ENCODE data around the gene CABLES2. TPM values are rescaled to one million over a fixed set of nuclear protein-coding genes. Genes with fewer than 3 reads are reported as not detected.

CABLES2 gene
- total and polyA plus RNA-seq, 3 donors from 2014 or later: 51.0 to 83.0 (median 58.6) TPM

GRCh38 chr20:62398120-62398821 lies 8.8 kb downstream of the CABLES2 start:
- no peak for DNase-seq
- Histone ChIP-seq H3K27me3 (no peaks in the 10 kb centered on the region), H3K9me3 (no peaks in the 10 kb centered on the region), H3K27ac (no peak overlapping the region), H3K36me3 (ENCODE audit: low read depth, missing control alignments) (no peaks in the 10 kb centered on the region), H3K4me3 (no peak overlapping the region), H3K4me1 (no peaks in the 10 kb centered on the region)
- WGBS, 2 donors: 92 to 94% methylated on average over 10 to 19 of the region's 19 CpGs
- intact Hi-C loops (cut with DNase I; ENCODE audit: low total_unique reads): no loop called here
- TF ChIP-seq POLR2A (IDR thresholded peaks at IDR 0.05): no peak
- no peak for TF ChIP-seq CTCF (IDR thresholded peaks at IDR 0.05)

- Histone ChIP-seq H3K36me3 (ENCODE audit: low read depth, missing control alignments) (no peaks in the 10 kb centered on the region), H3K9me3 (no peaks in the 10 kb centered on the region), H3K27ac (no peak overlapping the region), H3K27me3 (no peaks in the 10 kb centered on the region), H3K4me1 (peaks cover under 1% of the 10 kb centered on the region), H3K4me3 (no peak overlapping the region)
- TF ChIP-seq CTCF (IDR thresholded peaks at IDR 0.05): no peak
- no peak for TF ChIP-seq POLR2A (IDR thresholded peaks at IDR 0.05)
- intact Hi-C loops (cut with DNase I; ENCODE audit: low total_unique reads): no loop called here
- DNase-seq: no peak
- 83 to 93% methylated on average over 17 to 34 of the region's 35 CpGs for WGBS, 2 donors
Measured at GRCh38 chr20:62396367-62397239, 10.5 kb downstream of the CABLES2 start.

- H3K36me3 ChIP-seq (ENCODE audit: low read depth, missing control alignments): no peaks in the 10 kb centered on the region
- TF ChIP-seq POLR2A (IDR thresholded peaks at IDR 0.05) (no peak), CTCF (IDR thresholded peaks at IDR 0.05) (no peak)
- DNase-seq: no peak
- no peaks in the 10 kb centered on the region for H3K27me3 ChIP-seq
- H3K9me3 ChIP-seq: no peaks in the 10 kb centered on the region
- intact Hi-C loops (cut with DNase I; ENCODE audit: low total_unique reads): no loop called here
- no peak overlapping the region for H3K27ac ChIP-seq
- no peak overlapping the region for H3K4me3 ChIP-seq
- peaks cover 7% of the 10 kb centered on the region for H3K4me1 ChIP-seq
- WGBS, 2 donors: 92 to 96% methylated on average over 15 to 24 of the region's 27 CpGs
Measured at GRCh38 chr20:62395311-62396242, 11.5 kb downstream of the CABLES2 start.

GRCh38 chr20:62394248-62395245 lies 12.5 kb downstream of the CABLES2 start:
- Histone ChIP-seq H3K4me1 (peaks cover 11% of the 10 kb centered on the region), H3K36me3 (ENCODE audit: low read depth, missing control alignments) (no peaks in the 10 kb centered on the region)
- 91 to 97% methylated on average over 17 to 44 of the region's 44 CpGs for WGBS, 2 donors

More at GRCh38 chr20:62394248-62395245, 12.5 kb downstream of the CABLES2 start:
- Histone ChIP-seq H3K27ac (no peak overlapping the region), H3K9me3 (no peaks in the 10 kb centered on the region), H3K27me3 (no peaks in the 10 kb centered on the region), H3K4me3 (no peak overlapping the region)
- DNase-seq: no peak
- intact Hi-C loops (cut with DNase I; ENCODE audit: low total_unique reads): no loop called here
- TF ChIP-seq POLR2A (IDR thresholded peaks at IDR 0.05) (no peak), CTCF (IDR thresholded peaks at IDR 0.05) (no peak)

Measured in testis (tissue), 3 donors.